Measurements from ENCODE around the gene ZNF778. TPM values are rescaled to one million over a fixed set of nuclear protein-coding genes. Genes with fewer than 3 reads are reported as not detected.

The ZNF778 gene
- total and polyA plus RNA-seq, 2 of the 13 experiments (the other 11 are each of a cell fraction or from before 2014, with no cell fraction given): 3.8 to 7.2 TPM

DNA sequence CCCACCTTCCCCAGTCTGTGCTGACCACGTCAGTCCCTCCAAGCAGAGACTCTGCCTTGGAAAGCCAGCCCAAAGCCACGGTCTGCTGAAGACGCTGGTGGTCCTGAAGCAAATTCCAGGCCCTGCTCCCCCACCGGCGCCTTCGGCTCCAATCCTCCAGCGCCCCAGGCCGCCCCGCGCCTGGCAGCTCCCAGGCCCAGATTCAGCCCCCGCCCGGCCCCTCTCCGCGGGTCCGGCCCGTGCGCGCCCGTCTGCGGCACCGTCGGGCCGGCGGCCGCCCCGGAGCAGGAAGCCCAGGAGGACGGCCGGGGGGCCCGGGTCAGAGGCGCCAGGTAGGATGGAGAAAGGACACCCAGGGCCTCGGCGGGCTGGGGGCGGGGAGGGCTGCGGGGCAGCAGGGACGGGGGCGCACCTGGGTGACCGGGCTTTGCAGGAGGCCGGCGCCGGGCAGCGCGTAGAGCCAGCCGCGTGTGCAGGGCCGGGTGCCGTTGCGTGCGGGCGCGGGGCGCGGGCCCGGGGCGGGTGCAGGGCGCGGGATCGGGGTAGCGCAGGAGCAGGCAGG lies 16.6 kb upstream of the ZNF778 start (continued):
- TF ChIP-seq, protein P1, sequence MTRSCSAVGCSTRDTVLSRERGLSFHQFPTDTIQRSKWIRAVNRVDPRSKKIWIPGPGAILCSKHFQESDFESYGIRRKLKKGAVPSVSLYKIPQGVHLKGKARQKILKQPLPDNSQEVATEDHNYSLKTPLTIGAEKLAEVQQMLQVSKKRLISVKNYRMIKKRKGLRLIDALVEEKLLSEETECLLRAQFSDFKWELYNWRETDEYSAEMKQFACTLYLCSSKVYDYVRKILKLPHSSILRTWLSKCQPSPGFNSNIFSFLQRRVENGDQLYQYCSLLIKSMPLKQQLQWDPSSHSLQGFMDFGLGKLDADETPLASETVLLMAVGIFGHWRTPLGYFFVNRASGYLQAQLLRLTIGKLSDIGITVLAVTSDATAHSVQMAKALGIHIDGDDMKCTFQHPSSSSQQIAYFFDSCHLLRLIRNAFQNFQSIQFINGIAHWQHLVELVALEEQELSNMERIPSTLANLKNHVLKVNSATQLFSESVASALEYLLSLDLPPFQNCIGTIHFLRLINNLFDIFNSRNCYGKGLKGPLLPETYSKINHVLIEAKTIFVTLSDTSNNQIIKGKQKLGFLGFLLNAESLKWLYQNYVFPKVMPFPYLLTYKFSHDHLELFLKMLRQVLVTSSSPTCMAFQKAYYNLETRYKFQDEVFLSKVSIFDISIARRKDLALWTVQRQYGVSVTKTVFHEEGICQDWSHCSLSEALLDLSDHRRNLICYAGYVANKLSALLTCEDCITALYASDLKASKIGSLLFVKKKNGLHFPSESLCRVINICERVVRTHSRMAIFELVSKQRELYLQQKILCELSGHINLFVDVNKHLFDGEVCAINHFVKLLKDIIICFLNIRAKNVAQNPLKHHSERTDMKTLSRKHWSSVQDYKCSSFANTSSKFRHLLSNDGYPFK (CRISPR knock-in tag; IDR thresholded peaks at IDR 0.05; ENCODE audit: borderline replicate concordance): no peak
- TF ChIP-seq, protein P2, sequence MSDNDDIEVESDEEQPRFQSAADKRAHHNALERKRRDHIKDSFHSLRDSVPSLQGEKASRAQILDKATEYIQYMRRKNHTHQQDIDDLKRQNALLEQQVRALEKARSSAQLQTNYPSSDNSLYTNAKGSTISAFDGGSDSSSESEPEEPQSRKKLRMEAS (IDR thresholded peaks at IDR 0.05): peak; percentile 37; the same call in 1 of the 2 replicates
- TF ChIP-seq, protein P3, sequence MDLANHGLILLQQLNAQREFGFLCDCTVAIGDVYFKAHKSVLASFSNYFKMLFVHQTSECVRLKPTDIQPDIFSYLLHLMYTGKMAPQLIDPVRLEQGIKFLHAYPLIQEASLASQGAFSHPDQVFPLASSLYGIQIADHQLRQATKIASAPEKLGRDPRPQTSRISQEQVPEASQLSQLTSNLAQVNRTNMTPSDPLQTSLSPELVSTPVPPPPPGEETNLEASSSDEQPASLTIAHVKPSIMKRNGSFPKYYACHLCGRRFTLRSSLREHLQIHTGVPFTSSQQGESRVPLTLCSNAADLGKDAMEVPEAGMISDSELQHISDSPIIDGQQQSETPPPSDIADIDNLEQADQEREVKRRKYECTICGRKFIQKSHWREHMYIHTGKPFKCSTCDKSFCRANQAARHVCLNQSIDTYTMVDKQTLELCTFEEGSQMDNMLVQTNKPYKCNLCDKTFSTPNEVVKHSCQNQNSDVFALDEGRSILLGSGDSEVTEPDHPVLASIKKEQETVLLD (CRISPR knock-in tag; IDR thresholded peaks at IDR 0.05; ENCODE audit: low read depth): 0 out of 2 replicates have a peak, but pooled peaks have one; percentile 5
- TF ChIP-seq CCAR2 (optimal IDR thresholded peaks at IDR 0.05; ENCODE audit: low read depth, low read length) (no peak), HOXA3 (CRISPR knock-in tag; IDR thresholded peaks at IDR 0.05) (no peak), CCDC6 (CRISPR knock-in tag; IDR thresholded peaks at IDR 0.05) (no peak), SRSF1 (optimal IDR thresholded peaks at IDR 0.05; ENCODE audit: low read depth, low read length) (no peak), IKZF4 (CRISPR knock-in tag; IDR thresholded peaks at IDR 0.05; ENCODE audit: borderline replicate concordance, low read depth, not compliant biosample characterization) (no peak), ZZZ3 (CRISPR knock-in tag; IDR thresholded peaks at IDR 0.05; ENCODE audit: borderline replicate concordance) (no peak), ZNF792 (CRISPR knock-in tag; IDR thresholded peaks at IDR 0.05) (no peak), ZFYVE20 (CRISPR knock-in tag; IDR thresholded peaks at IDR 0.05; ENCODE audit: borderline replicate concordance, low read depth) (no peak), DNMT1 (CRISPR knock-in tag; IDR thresholded peaks at IDR 0.05) (no peak; the same call in 1 of the 2 replicates), MATR3 (CRISPR knock-in tag; IDR thresholded peaks at IDR 0.05) (no peak), ISX (CRISPR knock-in tag; conservative IDR thresholded peaks at IDR 0.05) (no peak), ZNF619 (CRISPR knock-in tag; IDR thresholded peaks at IDR 0.05) (no peak)
- TF ChIP-seq, protein P4, sequence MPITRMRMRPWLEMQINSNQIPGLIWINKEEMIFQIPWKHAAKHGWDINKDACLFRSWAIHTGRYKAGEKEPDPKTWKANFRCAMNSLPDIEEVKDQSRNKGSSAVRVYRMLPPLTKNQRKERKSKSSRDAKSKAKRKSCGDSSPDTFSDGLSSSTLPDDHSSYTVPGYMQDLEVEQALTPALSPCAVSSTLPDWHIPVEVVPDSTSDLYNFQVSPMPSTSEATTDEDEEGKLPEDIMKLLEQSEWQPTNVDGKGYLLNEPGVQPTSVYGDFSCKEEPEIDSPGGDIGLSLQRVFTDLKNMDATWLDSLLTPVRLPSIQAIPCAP (CRISPR knock-in tag; IDR thresholded peaks at IDR 0.05; ENCODE audit: low read depth): no peak
- TF ChIP-seq, protein P5, sequence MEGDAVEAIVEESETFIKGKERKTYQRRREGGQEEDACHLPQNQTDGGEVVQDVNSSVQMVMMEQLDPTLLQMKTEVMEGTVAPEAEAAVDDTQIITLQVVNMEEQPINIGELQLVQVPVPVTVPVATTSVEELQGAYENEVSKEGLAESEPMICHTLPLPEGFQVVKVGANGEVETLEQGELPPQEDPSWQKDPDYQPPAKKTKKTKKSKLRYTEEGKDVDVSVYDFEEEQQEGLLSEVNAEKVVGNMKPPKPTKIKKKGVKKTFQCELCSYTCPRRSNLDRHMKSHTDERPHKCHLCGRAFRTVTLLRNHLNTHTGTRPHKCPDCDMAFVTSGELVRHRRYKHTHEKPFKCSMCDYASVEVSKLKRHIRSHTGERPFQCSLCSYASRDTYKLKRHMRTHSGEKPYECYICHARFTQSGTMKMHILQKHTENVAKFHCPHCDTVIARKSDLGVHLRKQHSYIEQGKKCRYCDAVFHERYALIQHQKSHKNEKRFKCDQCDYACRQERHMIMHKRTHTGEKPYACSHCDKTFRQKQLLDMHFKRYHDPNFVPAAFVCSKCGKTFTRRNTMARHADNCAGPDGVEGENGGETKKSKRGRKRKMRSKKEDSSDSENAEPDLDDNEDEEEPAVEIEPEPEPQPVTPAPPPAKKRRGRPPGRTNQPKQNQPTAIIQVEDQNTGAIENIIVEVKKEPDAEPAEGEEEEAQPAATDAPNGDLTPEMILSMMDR (CRISPR knock-in tag; IDR thresholded peaks at IDR 0.05): 0 out of 2 replicates have a peak, but pooled peaks have one; percentile 1
- TF ChIP-seq, protein P6, sequence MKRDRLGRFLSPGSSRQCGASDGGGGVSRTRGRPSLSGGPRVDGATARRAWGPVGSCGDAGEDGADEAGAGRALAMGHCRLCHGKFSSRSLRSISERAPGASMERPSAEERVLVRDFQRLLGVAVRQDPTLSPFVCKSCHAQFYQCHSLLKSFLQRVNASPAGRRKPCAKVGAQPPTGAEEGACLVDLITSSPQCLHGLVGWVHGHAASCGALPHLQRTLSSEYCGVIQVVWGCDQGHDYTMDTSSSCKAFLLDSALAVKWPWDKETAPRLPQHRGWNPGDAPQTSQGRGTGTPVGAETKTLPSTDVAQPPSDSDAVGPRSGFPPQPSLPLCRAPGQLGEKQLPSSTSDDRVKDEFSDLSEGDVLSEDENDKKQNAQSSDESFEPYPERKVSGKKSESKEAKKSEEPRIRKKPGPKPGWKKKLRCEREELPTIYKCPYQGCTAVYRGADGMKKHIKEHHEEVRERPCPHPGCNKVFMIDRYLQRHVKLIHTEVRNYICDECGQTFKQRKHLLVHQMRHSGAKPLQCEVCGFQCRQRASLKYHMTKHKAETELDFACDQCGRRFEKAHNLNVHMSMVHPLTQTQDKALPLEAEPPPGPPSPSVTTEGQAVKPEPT (CRISPR knock-in tag; IDR thresholded peaks at IDR 0.05; ENCODE audit: low read depth): no peak
- TF ChIP-seq, protein P7, sequence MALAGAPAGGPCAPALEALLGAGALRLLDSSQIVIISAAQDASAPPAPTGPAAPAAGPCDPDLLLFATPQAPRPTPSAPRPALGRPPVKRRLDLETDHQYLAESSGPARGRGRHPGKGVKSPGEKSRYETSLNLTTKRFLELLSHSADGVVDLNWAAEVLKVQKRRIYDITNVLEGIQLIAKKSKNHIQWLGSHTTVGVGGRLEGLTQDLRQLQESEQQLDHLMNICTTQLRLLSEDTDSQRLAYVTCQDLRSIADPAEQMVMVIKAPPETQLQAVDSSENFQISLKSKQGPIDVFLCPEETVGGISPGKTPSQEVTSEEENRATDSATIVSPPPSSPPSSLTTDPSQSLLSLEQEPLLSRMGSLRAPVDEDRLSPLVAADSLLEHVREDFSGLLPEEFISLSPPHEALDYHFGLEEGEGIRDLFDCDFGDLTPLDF (CRISPR knock-in tag; IDR thresholded peaks at IDR 0.05): no peak

Data from HepG2 (cell line).